HEK293 (cell line): ENCODE data around the gene BSCL2.
"Not testable (repeated sequence)": the region's sequence is repeated elsewhere in the genome, so short reads cannot be mapped to it uniquely, and the experiment has no call there.

Source experiments
- CTCF ChIA-PET: fragments of 350-600 bp; formaldehyde crosslinking; extraction: SDS; loops from one replicate; lab custom pipeline; 2021; ENCODE audit warnings: antibody characterized with exemption; lab: Yijun Ruan, JAX
- POLR2A ChIA-PET: fragments of 300-600 bp; formaldehyde crosslinking; extraction: SDS; loops from one replicate; lab custom pipeline; 2020; ENCODE audit warnings: antibody characterized with exemption, inconsistent platforms; lab: Yijun Ruan, JAX
- H3K27ac ChIP-seq: fragments of 200-500 bp; sonication (Bioruptor generic); 2 replicates; pipeline ENCODE4 v1.5.1; 2014; ENCODE audit warnings: low read depth, low read length, control low read depth, inconsistent platforms; ENCODE audit errors: extremely low read depth
- H3K36me3 ChIP-seq, 2 experiments: fragments of 200-500 bp in 1 of 2; sonication (Bioruptor generic) in 1 of 2; 1 replicate in 1 of 2; 2 replicates in 1 of 2; pipeline ENCODE4 v1.5.1; 2014 to 2017; ENCODE audit warnings: inconsistent platforms in 2 of 2, low read length in 2 of 2; ENCODE audit not compliant: control insufficient read depth in 2 of 2, insufficient read depth in 1 of 2
- H3K4me1 ChIP-seq: fragments of 200-500 bp; sonication (Bioruptor generic); 2 replicates; pipeline ENCODE4 v1.5.1; 2014; ENCODE audit warnings: mild to moderate bottlenecking, low read length, inconsistent platforms; ENCODE audit not compliant: control insufficient read depth, insufficient read depth
- H3K4me3 ChIP-seq: 2 replicates; pipeline ENCODE4 v1.5.1; 2011; ENCODE audit warnings: low read depth, mild to moderate bottlenecking, control low read depth, low read length, moderate library complexity
- H3K9me3 ChIP-seq: fragments of 200-500 bp; sonication (Bioruptor generic); 2 replicates; pipeline ENCODE4 v1.5.1; 2014; ENCODE audit warnings: low read depth, low read length, inconsistent platforms; ENCODE audit not compliant: control insufficient read depth, insufficient read depth
- HOXA7 ChIP-seq: sonication (generic); formaldehyde crosslinking; IDR thresholded peaks from 2 replicates; pipeline ENCODE4 v1.8.1; 2022; ENCODE audit warnings: missing genetic modification reagents, borderline replicate concordance
- REST ChIP-seq: fragments of 450-650 bp; formaldehyde crosslinking; IDR thresholded peaks from 2 replicates; pipeline ENCODE4 v1.5.1; 2016; ENCODE audit warnings: missing biosample characterization, missing genetic modification characterization
- SCRT1 ChIP-seq: fragments of 450-650 bp; formaldehyde crosslinking; IDR thresholded peaks from 2 replicates; pipeline ENCODE4 v1.5.1; 2016; ENCODE audit warnings: missing biosample characterization, missing genetic modification characterization, borderline replicate concordance
- ZBTB10 ChIP-seq: fragments of 450-650 bp; formaldehyde crosslinking; IDR thresholded peaks from 2 replicates; pipeline ENCODE4 v1.5.1; 2016; ENCODE audit warnings: missing biosample characterization, missing genetic modification characterization
- ZBTB44 ChIP-seq: fragments of 450-650 bp; IDR thresholded peaks from 2 replicates; pipeline ENCODE4 v1.5.1; 2018; ENCODE audit warnings: missing biosample characterization, mild to moderate bottlenecking, missing genetic modification characterization
- ZFP41 ChIP-seq: fragments of 450-650 bp; formaldehyde crosslinking; IDR thresholded peaks from 2 replicates; pipeline ENCODE4 v1.5.1; 2016; ENCODE audit warnings: missing biosample characterization, missing genetic modification characterization, borderline replicate concordance
- ZNF157 ChIP-seq: fragments of 450-650 bp; formaldehyde crosslinking; IDR thresholded peaks from 2 replicates; pipeline ENCODE4 v1.5.1; 2016; ENCODE audit warnings: missing biosample characterization, missing genetic modification characterization
- ZNF449 ChIP-seq: fragments of 450-650 bp; formaldehyde crosslinking; IDR thresholded peaks from 2 replicates; pipeline ENCODE4 v1.5.1; 2017; ENCODE audit warnings: missing biosample characterization, mild to moderate bottlenecking, missing genetic modification characterization, moderate library complexity
- ZNF514 ChIP-seq: fragments of 450-650 bp; formaldehyde crosslinking; IDR thresholded peaks from 2 replicates; pipeline ENCODE4 v1.5.1; 2016; ENCODE audit warnings: missing biosample characterization, missing genetic modification characterization
- ZNF830 ChIP-seq: fragments of 450-650 bp; IDR thresholded peaks from 2 replicates; pipeline ENCODE4 v1.5.0; 2018; ENCODE audit warnings: missing biosample characterization, missing genetic modification characterization, low read depth, mild to moderate bottlenecking, moderate library complexity

The BSCL2 gene

GRCh38 chr11:62749931-62750330 is 42.7 kb upstream of the BSCL2 start:
- H3K36me3 ChIP-seq, result peaks cover 0 to 18% of the 10 kb centered on the region in 2 experiments; a peak in 2 of 3 replicates
- CTCF ChIA-PET, result interaction anchor here (1.2 kb wide), 1 partner anchor 20 kb away, joined by 3 read pairs; no protein-coding TSS in a partner anchor
- not testable (repeated sequence) for H3K27ac ChIP-seq, H3K4me3 ChIP-seq, H3K9me3 ChIP-seq, H3K4me1 ChIP-seq
- POLR2A ChIA-PET, result interaction anchor here (0.7 kb wide), 2 partner anchors 22 to 418 kb away, joined by 4 to 7 read pairs; partner anchors contain the start of gene TAF6L
- TF ChIP-seq ZNF449 (tag by site-specific recombination), result peak; percentile 87

- POLR2A ChIA-PET, result interaction anchor here (0.7 to 2.8 kb wide), 3 partner anchors 14 to 22 kb away, joined by 3 to 14 read pairs (median 4); partner anchors contain the start of genes HNRNPUL2 and POLR2G
- TF ChIP-seq ZBTB44 (tag by site-specific recombination) (peak; percentile 92), ZNF157 (tag by site-specific recombination) (no peak), ZNF830 (tag by site-specific recombination) (no peak)
- Histone ChIP-seq H3K9me3 (no peaks in the 10 kb centered on the region), H3K27ac (no peak overlapping the region), H3K4me3 (no peak overlapping the region), H3K4me1 (no peaks in the 10 kb centered on the region), H3K36me3 (peaks cover 0 to 14% of the 10 kb centered on the region in 2 experiments; a peak in 2 of 3 replicates)
- CTCF ChIA-PET, result interaction anchor here (0.6 to 1.6 kb wide), 6 partner anchors 20 to 157 kb away, joined by 3 to 5 read pairs (median 4); partner anchors contain the start of gene TMEM179B
These were observed 40.4 kb upstream of the BSCL2 start for GRCh38 chr11:62747475-62748160.

GRCh38 chr11:62737196-62737595 is 30.0 kb upstream of the BSCL2 start:
- TF ChIP-seq ZBTB10 (no peak), ZNF514 (tag by site-specific recombination) (no peak), SCRT1 (no peak), REST (no peak), ZFP41 (tag by site-specific recombination) (no peak), HOXA7 (CRISPR knock-in tag) (no peak)
- Histone ChIP-seq H3K4me1 (no peaks in the 10 kb centered on the region), H3K9me3 (no peaks in the 10 kb centered on the region), H3K4me3 (no peak overlapping the region), H3K36me3 (peaks cover 34 to 59% of the 10 kb centered on the region in 2 experiments), H3K27ac (no peak overlapping the region)
- POLR2A ChIA-PET, result interaction anchor here (0.6 to 0.7 kb wide), 2 partner anchors 17 to 102 kb away, joined by 3 to 6 read pairs; partner anchors contain the start of gene ZBTB3
- CTCF ChIA-PET, result interaction anchor here (1.3 kb wide), 1 partner anchor 32 kb away, joined by 3 read pairs; no protein-coding TSS in a partner anchor
